ENCODE results near the gene TRPV3.

DNA sequence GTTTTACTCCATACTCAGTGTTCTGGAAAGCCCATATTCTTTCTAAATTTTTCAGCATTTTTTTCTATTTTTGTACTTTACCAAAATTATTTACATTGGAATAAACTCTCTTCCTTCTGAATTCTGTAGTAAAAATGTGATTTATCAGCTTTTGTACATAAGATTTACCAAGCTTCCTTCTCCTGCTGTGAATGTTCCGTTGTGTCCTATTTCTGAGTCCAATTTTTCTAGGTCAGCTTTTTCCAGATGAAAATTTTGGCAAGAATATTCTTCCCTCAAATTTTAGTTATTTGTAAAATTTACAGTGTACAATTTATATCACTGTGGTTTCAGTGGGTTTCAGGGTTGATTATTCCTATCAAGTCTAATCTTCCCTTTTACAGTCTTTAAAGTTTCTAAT, 54.3 kb downstream of the TRPV3 start:
- TF ChIP-seq POLR2AphosphoS5 (IDR thresholded peaks at IDR 0.05; ENCODE audit: low read depth, low read length): no peak
- TF ChIP-seq, protein P1, sequence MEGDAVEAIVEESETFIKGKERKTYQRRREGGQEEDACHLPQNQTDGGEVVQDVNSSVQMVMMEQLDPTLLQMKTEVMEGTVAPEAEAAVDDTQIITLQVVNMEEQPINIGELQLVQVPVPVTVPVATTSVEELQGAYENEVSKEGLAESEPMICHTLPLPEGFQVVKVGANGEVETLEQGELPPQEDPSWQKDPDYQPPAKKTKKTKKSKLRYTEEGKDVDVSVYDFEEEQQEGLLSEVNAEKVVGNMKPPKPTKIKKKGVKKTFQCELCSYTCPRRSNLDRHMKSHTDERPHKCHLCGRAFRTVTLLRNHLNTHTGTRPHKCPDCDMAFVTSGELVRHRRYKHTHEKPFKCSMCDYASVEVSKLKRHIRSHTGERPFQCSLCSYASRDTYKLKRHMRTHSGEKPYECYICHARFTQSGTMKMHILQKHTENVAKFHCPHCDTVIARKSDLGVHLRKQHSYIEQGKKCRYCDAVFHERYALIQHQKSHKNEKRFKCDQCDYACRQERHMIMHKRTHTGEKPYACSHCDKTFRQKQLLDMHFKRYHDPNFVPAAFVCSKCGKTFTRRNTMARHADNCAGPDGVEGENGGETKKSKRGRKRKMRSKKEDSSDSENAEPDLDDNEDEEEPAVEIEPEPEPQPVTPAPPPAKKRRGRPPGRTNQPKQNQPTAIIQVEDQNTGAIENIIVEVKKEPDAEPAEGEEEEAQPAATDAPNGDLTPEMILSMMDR (IDR thresholded peaks at IDR 0.05; ENCODE audit: control extremely low read depth in 1 of 3, insufficient read depth in 1 of 3, low read depth in 1 of 3, low read length in 3 of 3): no peak

Data from H1 (cell line).